Astrocyte of the cerebellum (primary cell): ENCODE results near the gene SMIM3.
"Not testable (repeated sequence)": the region's sequence is repeated elsewhere in the genome, so short reads cannot be mapped to it uniquely, and the experiment has no call there.

Source experiments
- DNase-seq: peaks from one replicate; pipeline ENCODE4 v3.0.0-alpha.2; 2011; ENCODE audit warnings: low read depth
- H3K4me3 ChIP-seq: 2 replicates; pipeline ENCODE4 v1.5.1; 2011; ENCODE audit warnings: mild to moderate bottlenecking, low read depth, low read length, moderate library complexity
- CTCF ChIP-seq: IDR thresholded peaks from 2 replicates; pipeline ENCODE4 v1.5.1; 2012; ENCODE audit warnings: low read length, low read depth, moderate library complexity, mild to moderate bottlenecking; ENCODE audit errors: missing control alignments
- in situ Hi-C: cut with HindIII; loops from 2 replicates; pipeline ENCODE4 v1.10.0; 2017; ENCODE audit warnings: low sequenced_read_pairs

Gene SMIM3

DNA sequence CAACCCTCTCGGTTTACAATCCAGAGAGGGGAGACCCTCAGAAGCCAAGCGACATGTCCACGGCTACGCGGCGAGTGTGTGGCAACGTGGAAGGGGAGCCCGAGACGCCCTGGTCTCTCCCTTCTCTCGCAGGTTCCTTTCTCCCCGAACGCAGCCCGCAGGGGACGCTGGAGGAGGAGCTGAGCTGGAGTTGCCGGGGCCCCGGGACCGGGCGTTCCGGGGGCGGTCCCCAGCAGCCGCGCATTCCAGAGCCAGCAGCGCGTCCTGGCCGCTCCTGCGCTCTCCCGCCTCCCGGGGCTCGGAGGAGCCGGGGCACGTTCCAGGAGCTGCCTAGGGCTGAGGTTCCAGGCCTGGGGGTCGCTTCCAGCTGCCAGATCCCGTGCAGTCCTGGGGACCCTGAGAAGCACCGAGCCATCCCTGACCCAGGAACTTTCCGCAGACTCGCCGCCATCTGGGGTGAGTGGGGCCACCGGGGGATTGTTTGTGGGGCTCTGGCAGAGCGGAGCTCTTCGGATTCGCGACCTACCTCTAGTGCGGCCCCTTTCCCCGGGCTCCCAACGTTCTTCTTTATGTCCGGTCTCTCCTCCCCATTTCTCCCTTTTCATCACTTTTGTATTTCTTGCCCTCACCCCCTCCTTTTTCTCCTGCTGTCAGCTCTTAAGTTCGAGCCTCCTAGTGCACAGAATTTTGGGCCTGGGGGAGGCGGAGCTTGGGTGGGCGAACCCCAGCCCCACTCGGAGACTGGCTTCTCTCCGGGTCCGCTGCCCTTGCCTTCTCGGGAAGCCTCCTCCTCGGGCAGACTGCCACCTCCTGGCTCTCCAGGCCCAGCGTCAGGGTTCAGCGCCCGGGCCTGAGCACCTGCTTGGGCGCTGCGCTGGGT lies at the start of gene SMIM3:
Gene SMIM3 (plus strand): TSS at position 241 of the 880 bp plus-strand sequence. CDS start 16,684 bp downstream, outside the sequence.
- in situ Hi-C loops: no loop called here
- peak; percentile 34 for TF ChIP-seq CTCF
- peak within 1 kb of the TSS; percentile 78 for H3K4me3 ChIP-seq
- DNase-seq: no peak

- no peak overlapping the region for H3K4me3 ChIP-seq
- DNase-seq: no peak
- TF ChIP-seq CTCF: no peak
- in situ Hi-C loops: no loop called here
Measured at GRCh38 chr5:150729859-150730258, 48.7 kb upstream of the SMIM3 start.

DNA sequence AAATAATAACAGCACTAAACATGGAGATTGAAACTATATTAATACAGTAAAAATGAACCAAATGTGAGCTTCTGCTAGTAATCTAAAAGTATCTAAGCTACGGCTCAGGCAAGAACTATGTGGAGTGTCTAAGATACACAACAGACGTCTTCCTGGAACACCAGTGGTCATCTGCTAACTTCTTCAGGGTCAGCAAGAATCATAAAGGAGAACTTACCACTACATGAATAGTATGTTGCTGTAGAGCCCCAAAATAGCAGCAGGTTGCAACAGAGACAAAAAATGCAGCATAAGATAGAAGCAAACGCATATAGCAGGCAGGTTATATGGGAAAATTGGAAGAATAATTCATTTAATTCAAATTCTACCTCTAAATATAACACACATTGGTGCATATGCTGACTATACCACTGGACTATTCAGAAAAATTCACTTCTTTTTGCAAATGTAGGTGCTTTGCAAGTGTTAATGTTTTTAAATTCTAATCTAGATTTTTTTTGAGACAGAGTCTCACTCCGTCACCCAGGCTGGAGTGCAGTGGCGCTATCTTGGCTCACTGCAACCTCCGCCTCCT lies 46.8 kb upstream of the SMIM3 start:
- no peak for TF ChIP-seq CTCF
- no peak for DNase-seq
- in situ Hi-C loops: no loop called here
- no peak overlapping the region for H3K4me3 ChIP-seq

- TF ChIP-seq CTCF: no peak
Measured at GRCh38 chr5:150734579-150735384, 43.8 kb upstream of the SMIM3 start.

GRCh38 chr5:150738862-150739261 lies 39.7 kb upstream of the SMIM3 start:
- TF ChIP-seq CTCF: no peak
- in situ Hi-C loops: no loop called here
- DNase-seq: no peak

More at GRCh38 chr5:150734579-150735384, 43.8 kb upstream of the SMIM3 start:
- in situ Hi-C loops: no loop called here
- no peak for DNase-seq
- H3K4me3 ChIP-seq: no peak overlapping the region

GRCh38 chr5:150740992-150741391 lies 37.6 kb upstream of the SMIM3 start:
- no peak overlapping the region for H3K4me3 ChIP-seq
- in situ Hi-C loops: no loop called here
- DNase-seq: no peak
- no peak for TF ChIP-seq CTCF

More at GRCh38 chr5:150738862-150739261, 39.7 kb upstream of the SMIM3 start:
- H3K4me3 ChIP-seq: no peak overlapping the region

DNA sequence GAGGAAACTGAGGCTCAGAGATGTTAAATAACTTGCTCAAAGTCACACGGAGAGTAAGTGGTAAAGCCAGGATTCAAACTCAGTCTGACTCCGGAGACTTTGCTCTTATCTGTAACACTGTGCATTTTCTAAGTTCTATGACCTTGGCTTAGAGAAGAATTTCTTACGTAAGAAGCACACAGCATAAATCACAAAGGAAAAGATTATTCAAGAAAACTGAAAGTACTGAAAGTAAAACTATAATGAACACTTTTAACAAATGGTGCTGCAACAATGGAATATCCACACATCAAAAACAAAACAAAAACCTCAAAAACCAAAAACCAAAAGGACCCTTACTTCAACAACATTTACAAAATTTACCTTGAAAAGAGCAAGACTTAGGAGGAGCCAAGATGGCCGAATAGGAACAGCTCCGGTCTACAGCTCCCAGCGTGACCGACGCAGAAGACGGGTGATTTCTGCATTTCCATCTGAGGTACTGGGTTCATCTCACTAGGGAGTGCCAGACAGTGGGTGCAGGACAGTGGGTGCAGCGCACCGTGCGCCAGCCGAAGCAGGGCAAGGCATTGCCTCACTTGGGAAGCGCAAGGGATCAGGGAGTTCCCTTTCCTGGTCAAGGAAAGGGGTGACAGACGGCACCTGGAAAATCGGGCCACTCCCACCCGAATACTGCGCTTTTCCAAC lies 36.0 kb upstream of the SMIM3 start:
- in situ Hi-C loops, DNase-seq, H3K4me3 ChIP-seq: not testable (repeated sequence)

DNA sequence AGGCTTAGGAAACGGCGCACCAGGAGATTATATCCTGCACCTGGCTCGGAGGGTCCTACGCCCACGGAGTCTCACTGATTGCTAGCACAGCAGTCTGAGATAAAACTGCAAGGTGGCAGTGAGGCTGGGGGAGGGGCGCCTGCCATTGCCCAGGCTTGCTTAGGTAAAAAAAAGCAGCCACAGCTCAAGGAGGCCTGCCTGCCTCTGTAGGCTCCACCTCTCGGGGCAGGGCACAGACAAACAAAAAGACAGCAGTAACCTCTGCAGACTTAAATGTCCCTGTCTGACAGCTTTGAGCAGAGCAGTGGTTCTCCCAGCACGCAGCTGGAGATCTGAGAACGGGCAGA lies 35.4 kb upstream of the SMIM3 start:
- in situ Hi-C loops, DNase-seq: not testable (repeated sequence)

More for the DNA sequence above, 35.4 kb upstream of the SMIM3 start:
- H3K4me3 ChIP-seq: not testable (repeated sequence)
